ENCODE data around the gene TMEM106B.

The TMEM106B gene

DNA sequence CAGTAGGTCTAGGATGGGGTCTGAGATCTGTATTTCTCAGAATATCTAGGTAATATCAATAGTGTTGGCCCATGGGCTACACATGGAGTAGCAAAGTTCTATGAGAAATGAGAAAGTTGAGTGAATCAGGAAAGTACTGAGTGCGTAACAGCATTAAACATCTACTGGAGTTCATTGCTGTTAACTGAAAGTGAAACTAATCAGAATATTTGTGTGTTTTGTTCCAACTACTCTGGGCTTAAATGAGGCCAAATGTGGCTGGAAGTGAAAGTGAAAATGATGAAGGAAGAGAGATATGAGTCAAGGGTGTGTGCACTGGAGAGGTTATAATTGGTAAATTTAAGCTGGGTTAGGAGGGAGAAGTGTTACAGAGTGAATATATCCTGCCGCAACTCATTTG lies 46.5 kb downstream of the TMEM106B start:
- TF ChIP-seq, protein P1, sequence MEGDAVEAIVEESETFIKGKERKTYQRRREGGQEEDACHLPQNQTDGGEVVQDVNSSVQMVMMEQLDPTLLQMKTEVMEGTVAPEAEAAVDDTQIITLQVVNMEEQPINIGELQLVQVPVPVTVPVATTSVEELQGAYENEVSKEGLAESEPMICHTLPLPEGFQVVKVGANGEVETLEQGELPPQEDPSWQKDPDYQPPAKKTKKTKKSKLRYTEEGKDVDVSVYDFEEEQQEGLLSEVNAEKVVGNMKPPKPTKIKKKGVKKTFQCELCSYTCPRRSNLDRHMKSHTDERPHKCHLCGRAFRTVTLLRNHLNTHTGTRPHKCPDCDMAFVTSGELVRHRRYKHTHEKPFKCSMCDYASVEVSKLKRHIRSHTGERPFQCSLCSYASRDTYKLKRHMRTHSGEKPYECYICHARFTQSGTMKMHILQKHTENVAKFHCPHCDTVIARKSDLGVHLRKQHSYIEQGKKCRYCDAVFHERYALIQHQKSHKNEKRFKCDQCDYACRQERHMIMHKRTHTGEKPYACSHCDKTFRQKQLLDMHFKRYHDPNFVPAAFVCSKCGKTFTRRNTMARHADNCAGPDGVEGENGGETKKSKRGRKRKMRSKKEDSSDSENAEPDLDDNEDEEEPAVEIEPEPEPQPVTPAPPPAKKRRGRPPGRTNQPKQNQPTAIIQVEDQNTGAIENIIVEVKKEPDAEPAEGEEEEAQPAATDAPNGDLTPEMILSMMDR (IDR thresholded peaks at IDR 0.05), result no peak

DNA sequence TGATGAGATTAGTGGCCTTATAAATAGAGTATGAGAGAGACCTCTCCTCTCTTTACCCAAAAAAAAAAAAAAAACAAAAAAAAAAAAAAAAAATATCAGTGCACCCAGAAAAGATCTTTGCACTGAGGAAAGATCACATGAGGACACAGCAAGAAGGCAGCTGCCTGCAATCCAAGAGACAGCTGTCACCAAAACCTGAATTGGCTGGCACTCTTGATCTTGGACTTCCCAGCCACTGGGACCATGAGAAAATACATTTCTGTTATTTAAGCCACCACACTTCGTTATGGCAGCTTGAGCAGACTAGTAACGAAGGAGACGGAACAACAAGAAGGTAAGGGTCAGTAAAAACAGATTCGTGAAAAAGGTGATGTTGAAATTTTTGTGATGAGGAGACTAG lies 47.0 kb downstream of the TMEM106B start:
- TF ChIP-seq, protein P1 (IDR thresholded peaks at IDR 0.05), result no peak

DNA sequence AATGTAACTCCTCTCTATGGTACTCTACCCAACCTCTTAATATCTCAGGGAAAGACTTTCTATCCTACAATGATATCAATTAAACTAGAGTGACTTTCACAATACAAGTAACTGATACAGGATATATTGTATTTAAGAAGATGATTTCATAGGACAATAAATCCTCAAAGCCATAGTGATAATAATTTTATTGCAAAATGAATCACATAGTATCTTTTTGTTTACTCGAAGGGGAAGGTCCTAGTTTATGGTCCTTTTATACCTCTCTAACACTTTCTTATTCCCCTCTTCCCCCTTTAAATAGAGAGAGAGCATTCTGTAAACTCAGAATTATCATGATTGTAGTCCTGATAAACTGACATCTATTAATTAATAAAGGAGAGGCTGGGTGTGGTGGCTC lies 56.4 kb downstream of the TMEM106B start:
- TF ChIP-seq, protein P1 (IDR thresholded peaks at IDR 0.05), result no peak

DNA sequence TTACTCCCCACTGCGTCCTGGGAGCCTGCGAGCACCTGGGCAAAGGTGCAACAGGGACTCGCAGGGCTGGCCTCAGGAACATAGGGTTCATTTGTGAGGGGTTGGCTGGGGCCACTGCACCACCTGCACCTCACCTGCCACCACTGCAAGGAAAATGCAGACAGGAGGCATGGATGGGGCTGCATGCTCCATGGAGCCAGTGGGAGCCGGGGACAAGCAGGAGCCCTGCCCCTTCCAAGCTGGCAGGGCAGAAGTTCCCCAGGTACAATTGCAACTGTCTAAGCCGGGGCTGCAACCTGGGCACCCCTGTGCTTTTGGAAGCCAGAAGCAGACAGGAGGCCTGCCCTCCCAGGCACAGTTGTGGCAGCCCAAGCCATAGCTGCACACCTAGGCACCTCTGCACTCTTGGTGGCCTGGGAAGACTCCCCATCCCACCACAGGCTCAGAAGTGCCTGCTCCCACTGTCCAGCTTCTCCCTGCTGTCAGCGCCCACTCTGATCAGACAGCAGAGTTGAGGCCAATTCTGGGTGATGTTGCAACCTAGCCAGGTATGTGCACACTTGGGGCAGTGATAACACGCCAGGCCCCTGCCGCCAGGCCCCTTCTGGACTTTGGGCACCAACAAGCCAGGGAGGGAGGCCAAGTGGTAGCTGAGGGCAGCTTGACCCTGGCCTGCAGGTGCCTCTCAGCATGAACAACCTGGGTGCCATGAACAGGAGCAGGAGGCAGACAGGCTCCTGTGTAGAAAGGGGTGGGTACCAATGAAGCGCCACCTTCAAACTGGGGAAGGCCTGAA lies 58.2 kb downstream of the TMEM106B start:
- TF ChIP-seq, protein P1 (IDR thresholded peaks at IDR 0.05), result no peak

DNA sequence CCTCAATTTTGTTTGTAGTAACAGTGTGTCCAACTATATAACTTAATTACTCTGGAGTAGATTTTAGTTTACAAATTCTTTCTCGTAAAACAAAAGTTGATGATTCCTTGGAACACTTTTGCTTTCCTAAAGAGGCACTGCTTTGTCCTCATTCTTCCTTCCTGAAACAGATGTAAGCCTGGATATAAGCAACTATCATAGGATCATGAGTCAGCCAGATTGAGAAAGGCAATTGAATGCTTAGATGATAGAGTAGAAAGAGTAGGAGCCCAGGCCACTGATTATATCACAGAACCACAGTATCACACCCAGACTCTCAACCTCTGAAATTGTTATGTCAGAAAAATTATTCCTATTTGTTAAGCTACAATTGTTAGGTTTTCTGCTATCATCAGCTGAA lies 69.9 kb downstream of the TMEM106B start:
- TF ChIP-seq, protein P1 (IDR thresholded peaks at IDR 0.05), result no peak

DNA sequence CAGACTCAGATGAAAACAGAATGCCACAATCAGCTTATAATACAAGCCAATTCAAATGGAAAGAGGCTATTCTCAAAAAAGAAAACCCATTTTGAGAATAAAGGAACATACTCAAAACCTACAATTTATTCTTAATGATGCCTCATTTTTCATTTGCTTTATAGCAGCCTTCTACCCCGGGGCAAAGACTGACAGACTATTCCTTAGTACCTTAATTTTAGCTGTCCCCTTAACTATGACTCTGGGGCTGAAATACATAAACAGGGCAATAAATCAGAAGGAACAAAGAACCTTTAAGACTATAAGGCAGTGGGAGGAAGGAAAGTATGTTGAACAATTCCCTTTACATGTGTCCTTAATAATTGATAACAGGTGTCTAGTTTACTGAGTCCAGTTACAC lies 76.8 kb downstream of the TMEM106B start:
- TF ChIP-seq, protein P1 (IDR thresholded peaks at IDR 0.05), result no peak

DNA sequence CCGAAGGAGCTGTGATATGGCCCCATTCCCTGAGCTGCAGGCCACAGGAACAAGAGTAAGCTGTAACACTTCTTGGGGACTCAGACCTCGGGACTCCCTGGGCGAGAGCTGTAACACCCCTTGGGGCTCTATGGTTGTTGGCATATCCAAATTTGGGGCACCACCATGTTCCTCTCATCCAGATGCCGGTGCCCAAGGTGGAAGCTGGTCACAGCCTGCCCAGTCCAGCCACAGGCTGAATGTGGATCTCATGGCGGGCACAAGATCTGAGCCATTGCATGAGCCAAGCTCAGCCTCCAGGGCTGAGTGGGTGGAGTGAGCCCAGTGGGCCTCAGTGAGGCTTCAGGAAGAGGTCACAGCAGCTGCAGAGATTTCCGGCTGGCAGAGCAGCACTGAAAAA lies 78.9 kb downstream of the TMEM106B start:
- TF ChIP-seq, protein P1 (IDR thresholded peaks at IDR 0.05), result no peak

DNA sequence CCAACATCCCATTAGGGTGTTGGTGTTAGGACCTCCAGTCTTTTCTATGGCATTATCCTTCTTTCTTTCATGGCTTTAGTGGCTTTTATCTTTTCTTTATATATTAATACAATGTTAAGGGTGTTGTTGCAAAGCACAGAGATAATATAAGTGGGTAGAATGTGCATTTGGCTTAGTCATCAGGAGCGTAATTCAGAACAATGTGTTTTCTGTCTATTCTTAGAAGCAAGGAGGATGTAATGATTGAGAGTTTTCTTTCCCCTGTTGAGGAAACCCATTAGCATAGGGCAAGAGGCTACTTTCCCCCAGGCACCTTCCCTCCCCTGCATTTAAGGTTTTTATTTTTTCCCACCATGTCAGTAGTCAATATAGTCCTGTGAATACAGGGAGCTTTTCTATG lies 79.7 kb downstream of the TMEM106B start:
- TF ChIP-seq, protein P1 (IDR thresholded peaks at IDR 0.05), result no peak
